Gastroesophageal sphincter (tissue), 3 donors: Measurements from ENCODE around the gene EPHA5.
A peak's percentile ranks its signal among the peaks of the same experiment; 100 is the strongest.

Experiments
- CTCF ChIP-seq, 4 experiments: fragments of 200-600 bp in 2 of 4; fragments of 450-650 bp in 2 of 4; sonication (generic) in 1 of 4; IDR thresholded peaks; one replicate each; pipeline ENCODE4 v1.5.1; 2017 to 2019; ENCODE audit warnings: antibody characterized with exemption in 4 of 4, mild to moderate bottlenecking in 2 of 4, moderate library complexity in 2 of 4
- POLR2AphosphoS5 ChIP-seq: sonication (generic); formaldehyde crosslinking; IDR thresholded peaks from one replicate; pipeline ENCODE4 v1.6.1; 2017; ENCODE audit warnings: antibody characterized with exemption

- TF ChIP-seq CTCF (IDR thresholded peaks at IDR 0.05) (no peak), POLR2AphosphoS5 (peak; percentile 15)
These were observed at the start of gene EPHA5 for GRCh38 chr4:65670331-65671031.
